GM18858 (cell line): ENCODE data around the gene FAM83C.

Experiments used
- ATAC-seq: cut with Tn5 transposase; IDR thresholded peaks from one replicate; pipeline ENCODE4 v1.9.1; 2021; ENCODE audit not compliant: unreplicated experiment

FAM83C gene

GRCh38 chr20:35291654-35292503, at the start of gene FAM83C:
Gene FAM83C, minus strand, starts transcription at chr20:35292425. Its CDS starts 121 bp downstream, at chr20:35292304.
- ATAC-seq, result no peak

GRCh38 chr20:35341366-35342028, 49.3 kb upstream of the FAM83C start:
- no peak for ATAC-seq

GRCh38 chr20:35340436-35340835, 48.2 kb upstream of the FAM83C start:
- no peak for ATAC-seq

- ATAC-seq, result no peak
These were observed 47.4 kb upstream of the FAM83C start for GRCh38 chr20:35339636-35340035.

- no peak for ATAC-seq
These were observed 46.8 kb upstream of the FAM83C start for GRCh38 chr20:35339007-35339406.

GRCh38 chr20:35334311-35335101, 42.3 kb upstream of the FAM83C start:
- ATAC-seq, result no peak

GRCh38 chr20:35333606-35334005, 41.4 kb upstream of the FAM83C start:
- ATAC-seq, result no peak

GRCh38 chr20:35332540-35333200, 40.4 kb upstream of the FAM83C start:
- ATAC-seq, result no peak

GRCh38 chr20:35329435-35330139, 37.4 kb upstream of the FAM83C start:
- ATAC-seq, result no peak

- no peak for ATAC-seq
These were observed 36.5 kb upstream of the FAM83C start for GRCh38 chr20:35328689-35329088.

GRCh38 chr20:35328095-35328685, 36.0 kb upstream of the FAM83C start:
- ATAC-seq, result no peak

- no peak for ATAC-seq
These were observed 35.1 kb upstream of the FAM83C start for GRCh38 chr20:35327074-35327976.

- no peak for ATAC-seq
These were observed 34.5 kb upstream of the FAM83C start for GRCh38 chr20:35326740-35327073.

- ATAC-seq, result no peak
These were observed 34.0 kb upstream of the FAM83C start for GRCh38 chr20:35326021-35326739.

- no peak for ATAC-seq
These were observed 33.2 kb upstream of the FAM83C start for GRCh38 chr20:35325401-35325800.

GRCh38 chr20:35320396-35321126, 28.3 kb upstream of the FAM83C start:
- no peak for ATAC-seq

GRCh38 chr20:35319871-35320197, 27.6 kb upstream of the FAM83C start:
- no peak for ATAC-seq
